ENCODE data around the gene HNRNPA1.
"Not testable (repeated sequence)": the region's sequence is repeated elsewhere in the genome, so short reads cannot be mapped to it uniquely, and the experiment has no call there.

HNRNPA1 gene

DNA sequence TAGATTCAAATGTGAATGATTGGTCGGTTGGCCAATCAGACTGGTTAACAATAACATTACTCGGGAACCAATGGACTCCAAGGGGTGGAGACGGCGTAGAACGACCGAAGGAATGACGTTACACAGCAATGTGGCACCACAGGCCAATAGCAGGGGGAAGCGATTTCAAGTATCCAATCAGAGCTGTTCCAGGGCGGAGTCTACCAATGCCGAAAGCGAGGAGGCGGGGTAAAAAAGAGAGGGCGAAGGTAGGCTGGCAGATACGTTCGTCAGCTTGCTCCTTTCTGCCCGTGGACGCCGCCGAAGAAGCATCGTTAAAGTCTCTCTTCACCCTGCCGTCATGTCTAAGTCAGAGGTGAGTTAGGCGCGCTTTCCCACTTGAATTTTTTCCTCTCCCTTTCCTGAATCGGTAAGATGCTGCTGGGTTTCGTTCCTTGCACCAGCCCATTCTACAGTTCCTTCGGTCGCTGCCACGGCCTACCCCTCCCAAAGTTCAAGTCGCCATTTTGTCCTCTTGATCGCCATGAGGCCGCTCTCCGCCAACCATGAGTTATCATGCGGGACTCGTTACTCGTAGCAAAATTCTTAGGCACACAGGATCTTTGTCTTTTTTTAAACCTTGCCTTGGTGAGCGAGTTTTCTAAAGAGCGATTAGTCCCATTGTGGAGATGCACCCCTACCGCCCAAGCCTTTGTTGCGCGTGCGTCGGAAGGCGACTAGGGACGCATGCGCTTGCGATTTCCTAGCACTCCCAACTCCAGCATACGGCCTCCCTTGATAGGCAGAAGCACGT is at the start of gene HNRNPA1:
TSS of gene HNRNPA1 (plus strand) at position 259 of the 793 bp plus-strand sequence. CDS start at position 341, 82 bp downstream.
- peak; percentile 91 for DNase-seq

- not testable (repeated sequence) for DNase-seq
Measured at GRCh38 chr12:54231269-54231668, 49.3 kb upstream of the HNRNPA1 start.

GRCh38 chr12:54232790-54233189 is 47.7 kb upstream of the HNRNPA1 start:
- DNase-seq: no peak

DNA sequence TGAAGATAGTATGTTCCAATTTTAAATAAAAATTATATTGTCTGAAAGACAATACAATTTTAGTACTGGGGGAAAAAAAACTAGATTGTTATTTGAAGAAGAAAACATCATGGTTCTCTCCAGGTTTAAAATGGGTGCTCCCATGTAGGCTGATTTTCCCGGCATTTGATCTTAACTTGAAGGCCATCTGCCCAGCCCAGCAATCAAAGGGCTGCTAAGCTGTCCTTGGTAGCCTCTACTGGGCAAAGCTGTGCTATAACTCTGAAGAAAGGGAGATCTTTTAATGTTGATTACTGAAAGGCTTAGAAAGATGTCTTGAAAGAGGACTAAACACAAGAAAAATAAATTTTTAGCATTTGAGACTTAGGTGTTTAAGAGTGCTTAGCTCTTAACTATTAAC is 42.0 kb upstream of the HNRNPA1 start:
- no peak for DNase-seq

- no peak for DNase-seq
Measured at GRCh38 chr12:54239620-54240019, 40.9 kb upstream of the HNRNPA1 start.

DNA sequence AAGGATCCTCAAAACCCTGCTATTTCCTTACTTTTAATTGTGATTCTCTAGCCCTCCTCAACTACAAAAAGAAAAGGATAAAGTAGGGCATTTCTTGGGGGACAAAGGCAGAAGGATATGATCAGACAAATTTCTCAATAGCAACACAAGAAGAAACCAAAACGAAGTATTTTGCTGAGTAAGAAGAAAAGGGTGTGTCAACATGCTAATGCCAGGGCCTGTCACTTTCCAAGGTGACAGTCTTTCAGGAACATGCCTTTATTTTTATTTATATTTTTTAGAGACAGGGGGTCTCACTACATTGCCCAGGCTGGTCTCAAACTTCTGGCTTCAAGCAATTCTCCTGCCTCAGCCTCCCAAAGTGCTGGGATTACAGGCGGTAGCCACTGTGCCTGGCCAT is 40.4 kb upstream of the HNRNPA1 start:
- no peak for DNase-seq

- DNase-seq: no peak
Measured at GRCh38 chr12:54240971-54241588, 39.4 kb upstream of the HNRNPA1 start.

DNA sequence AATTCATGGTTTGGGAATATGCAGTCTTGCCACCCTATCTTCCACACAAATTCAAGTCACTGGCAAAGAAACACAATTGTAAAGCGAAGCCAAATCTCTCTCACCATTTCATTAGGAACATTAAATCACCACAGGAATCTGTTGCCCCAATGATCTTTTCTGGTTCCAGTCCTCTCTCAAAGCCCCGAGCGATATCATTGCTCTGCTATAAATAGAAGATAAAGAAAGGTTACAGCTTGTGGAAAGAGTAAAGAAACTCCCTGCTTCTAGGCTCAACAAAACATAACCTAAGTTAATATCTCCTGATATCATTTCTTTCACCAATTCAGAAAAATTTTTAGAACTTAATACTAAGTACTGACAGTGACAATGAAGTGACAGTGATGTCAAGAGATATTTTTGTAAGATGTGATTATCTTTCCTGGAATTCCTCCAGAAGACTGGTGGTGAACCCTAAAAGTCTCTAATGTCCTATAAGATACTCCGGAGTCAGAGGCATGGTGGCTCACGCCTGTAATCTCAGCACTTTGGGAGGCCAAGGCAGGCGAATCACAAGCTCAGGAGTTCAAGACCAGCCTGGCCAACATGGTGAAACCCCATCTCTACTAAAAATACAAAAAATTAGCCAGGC is 34.4 kb upstream of the HNRNPA1 start:
- DNase-seq: no peak

DNA sequence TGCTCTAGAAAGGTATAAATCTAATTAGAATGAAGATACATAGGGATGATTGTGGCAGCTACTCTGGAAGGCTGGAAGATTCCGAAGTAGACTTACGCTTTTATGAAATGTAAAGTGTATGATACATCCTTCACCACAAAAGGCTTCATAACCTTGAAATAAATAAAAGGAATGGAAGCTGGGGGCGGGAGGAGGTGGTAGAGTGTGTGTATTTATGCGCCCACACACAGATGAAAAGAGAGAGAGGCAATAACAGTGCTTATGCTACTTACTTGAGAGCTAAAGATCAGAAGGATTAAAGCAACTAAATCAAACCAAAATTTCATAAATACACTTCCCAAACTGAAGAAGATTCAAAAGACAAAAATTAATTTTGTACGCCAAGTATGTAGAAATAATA is 31.0 kb upstream of the HNRNPA1 start:
- DNase-seq: no peak

DNA sequence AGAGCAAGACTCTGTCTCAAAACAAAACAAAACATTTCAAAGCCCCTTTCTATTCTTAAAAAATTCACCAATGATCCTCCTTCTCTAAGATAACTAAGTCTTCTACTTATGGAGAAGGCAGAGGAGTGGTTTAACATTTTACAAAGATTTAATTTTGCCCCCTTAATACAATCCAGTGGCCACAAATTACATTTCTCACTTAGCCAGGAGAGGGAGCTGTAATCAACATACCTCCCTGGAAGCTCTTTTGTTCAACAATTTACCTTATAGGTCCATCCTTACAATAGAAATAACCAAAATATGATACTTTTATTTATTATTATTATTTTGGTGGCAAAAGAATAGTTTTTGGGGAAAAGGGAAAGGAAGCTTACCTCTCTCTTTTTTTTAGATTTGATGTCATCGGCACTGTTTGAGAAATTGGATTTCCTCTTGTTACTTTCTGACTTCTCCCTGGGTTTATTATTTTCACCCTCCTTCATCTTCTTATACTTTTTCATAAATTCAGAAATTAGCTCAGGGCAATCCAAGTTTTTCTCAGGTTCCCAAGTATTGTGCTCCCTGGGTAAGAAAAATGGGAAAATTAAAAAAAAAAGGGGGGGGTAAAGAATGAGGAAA is 28.8 kb upstream of the HNRNPA1 start:
- DNase-seq: no peak

DNA sequence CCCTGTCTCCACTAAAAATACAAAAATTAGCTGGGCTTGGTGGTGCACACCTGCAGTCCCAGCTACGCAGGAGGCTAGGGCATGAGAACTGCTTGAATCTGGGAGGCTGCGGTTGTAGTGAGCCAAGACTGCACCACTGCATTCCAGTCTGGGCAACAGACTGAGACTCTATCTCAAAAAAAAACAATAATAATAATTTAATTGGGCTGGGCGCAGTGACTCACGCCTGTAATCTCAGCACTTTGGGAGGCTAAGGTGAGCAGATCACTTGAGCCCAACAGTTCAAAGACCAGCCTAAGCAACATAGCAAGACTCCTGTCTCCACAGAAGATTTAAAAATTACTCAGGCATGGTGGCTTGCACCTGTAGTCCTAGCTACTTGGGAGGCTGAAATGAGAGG is 27.3 kb upstream of the HNRNPA1 start:
- no peak for DNase-seq

GRCh38 chr12:54257332-54257731 is 23.2 kb upstream of the HNRNPA1 start:
- no peak for DNase-seq

DNA sequence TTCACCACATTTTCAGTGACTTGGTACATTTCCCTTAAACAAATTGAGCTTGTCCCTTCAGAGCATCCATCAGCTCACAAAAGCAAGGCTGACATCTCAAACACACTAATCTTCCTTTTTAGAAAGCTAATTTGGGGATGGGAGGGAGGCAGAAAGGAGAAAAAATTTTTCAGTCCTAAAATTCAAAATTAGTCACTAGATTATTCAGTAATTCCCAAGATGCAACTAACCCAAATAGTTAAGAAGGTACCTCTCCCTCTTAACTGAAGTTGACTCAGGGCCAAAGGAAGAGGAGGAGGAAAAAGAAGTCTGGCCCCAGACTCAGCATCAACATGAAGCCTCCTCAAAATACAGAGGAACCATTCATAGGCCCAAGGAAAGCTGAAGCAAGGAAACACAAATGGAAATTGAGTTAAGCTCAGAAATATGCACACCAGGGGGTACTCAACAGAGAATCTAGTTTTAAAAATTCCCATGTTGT is 22.3 kb upstream of the HNRNPA1 start:
- no peak for DNase-seq

- DNase-seq: peak; percentile 57
Measured at GRCh38 chr12:54259194-54260011, 21.1 kb upstream of the HNRNPA1 start.

DNA sequence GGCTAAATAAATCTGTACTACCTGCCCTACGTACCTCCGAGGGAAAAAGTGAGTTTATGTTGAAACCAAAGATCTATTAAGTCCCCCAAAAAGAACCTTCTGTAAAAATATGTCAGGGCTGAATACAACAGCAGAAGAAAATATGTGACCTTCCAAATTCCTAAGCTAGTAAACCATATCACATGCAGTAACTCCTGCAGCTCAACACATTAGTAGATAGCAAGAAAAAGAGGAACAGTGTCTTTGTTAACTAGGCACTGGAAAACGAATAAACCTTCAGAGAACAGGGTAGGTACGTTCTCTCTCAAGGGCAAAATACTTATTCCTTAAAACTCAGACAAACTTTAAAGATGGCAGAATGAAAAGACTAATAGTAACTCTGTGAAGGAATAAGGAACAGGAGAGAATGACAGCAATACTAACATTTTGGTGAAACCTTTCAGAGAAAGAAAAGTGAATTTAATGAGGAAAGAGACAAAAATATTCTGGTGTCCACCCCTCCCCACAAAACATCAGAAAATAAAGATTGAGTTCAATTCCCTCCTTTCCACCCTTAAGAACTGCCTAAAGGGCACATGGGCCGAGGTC is 18.6 kb upstream of the HNRNPA1 start:
- DNase-seq: no peak

GRCh38 chr12:54262403-54262925 is 18.1 kb upstream of the HNRNPA1 start:
- no peak for DNase-seq

DNA sequence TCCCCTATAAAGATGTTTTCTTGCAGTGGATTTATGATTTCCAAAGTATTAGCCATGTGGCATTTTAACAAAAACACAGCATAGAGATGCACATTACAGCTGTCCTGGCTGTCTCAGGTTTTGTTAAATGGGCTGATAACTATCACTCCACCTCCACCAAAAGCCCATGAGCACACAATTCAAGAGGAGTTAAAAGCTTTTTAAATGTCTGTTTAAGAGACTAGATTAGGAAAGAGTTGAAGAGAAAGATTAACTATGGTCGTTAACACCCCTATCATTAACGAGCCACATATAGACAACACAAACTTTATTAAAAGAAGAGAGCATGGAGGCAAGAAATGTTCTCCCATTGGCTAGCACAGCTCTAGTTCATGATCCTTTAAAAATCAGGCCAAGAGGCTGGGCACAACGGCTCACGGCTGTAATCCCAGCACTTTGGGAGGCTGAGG is 15.1 kb upstream of the HNRNPA1 start:
- DNase-seq: no peak

DNA sequence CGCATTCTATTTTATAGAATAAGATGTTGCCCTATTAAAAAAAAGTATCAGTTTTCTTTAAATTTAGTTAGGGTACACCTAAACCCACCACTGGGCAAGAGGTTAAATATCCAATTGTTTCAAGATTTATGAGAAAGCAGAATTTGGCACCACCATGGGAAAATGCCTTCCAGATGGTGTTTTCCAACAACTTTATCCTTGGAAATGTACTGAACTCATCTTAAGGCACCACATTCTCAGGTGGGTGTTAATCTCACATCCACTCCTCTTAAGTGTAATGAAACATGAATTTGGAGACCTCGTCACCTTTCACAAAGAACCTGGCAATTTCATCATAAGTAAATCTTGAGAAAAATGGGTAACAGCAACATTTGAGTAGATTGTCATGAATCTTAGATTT is 13.7 kb upstream of the HNRNPA1 start:
- no peak for DNase-seq

DNA sequence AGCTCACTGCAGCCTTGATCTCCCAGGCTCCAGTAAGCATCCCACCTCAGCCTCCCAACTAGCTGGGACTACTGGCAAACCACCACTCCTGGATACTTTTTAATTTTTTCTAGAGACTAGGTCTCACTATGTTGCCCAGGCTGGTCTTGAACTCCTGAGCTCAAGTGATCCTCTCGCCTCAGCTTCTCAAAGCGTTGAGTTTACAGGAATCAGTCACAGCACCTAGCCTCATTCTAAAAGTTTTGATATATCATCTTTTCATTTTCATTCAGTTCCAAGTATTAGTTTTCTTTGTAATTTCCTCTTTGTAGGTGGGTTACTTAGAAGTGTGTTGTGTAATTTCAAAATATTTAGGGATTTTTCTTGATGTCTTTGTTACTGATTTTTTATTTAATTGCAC is 10.2 kb upstream of the HNRNPA1 start:
- DNase-seq: no peak

DNA sequence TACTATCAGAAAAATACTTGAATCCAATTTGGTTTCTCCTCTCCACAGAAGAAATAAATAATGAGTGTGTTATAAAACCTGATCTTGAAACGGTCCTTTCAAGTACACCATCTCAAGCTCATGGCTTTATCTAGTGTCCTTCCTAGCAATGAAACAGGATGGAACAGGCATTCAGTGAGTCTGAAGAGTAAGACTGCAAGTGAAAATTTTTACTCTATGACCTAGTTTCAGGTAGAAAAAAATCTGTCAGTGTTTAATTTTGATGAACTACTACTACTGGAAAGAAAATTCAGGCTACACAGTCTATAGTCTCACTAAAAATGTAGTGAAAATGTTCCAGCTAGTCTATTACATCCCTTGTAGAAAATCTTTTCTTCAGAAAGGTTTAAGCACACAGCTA is 8.3 kb upstream of the HNRNPA1 start:
- no peak for DNase-seq

GRCh38 chr12:54273981-54274380 is 6.5 kb upstream of the HNRNPA1 start:
- no peak for DNase-seq

DNA sequence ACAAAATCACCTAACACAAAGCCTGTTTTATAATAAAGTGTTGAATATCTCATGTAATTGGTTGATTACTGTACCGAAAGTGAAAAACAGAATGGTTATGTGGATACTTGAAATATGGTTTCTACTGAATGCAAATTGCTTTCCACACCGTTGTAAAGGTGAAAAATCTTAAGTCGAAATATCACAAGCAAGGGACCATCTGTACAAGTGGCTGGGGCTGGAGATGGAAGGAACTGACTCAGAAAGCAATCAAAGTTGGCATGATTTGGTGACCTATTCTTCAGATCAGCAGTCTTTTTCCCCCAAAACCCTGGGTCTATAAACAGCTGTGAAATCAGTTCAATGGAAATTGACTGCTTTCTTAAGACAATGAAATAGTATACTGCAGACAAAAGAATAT is 4.2 kb upstream of the HNRNPA1 start:
- DNase-seq: no peak

All from DMS79 treated with DMSO at 0.1 percent for 48 hours (cell line).